ENCODE data around the gene ZKSCAN4.

Gene ZKSCAN4

GRCh38 chr6:28248916-28249315 lies 3.2 kb downstream of the ZKSCAN4 start:
- DNase-seq (ENCODE audit: low spot score): no peak

GRCh38 chr6:28245206-28245941 lies 6.7 kb downstream of the ZKSCAN4 start:
- DNase-seq (ENCODE audit: low spot score): no peak

- DNase-seq (ENCODE audit: low spot score): no peak
These were observed 8.1 kb downstream of the ZKSCAN4 start for GRCh38 chr6:28243946-28244345.

- DNase-seq (ENCODE audit: low spot score): no peak
These were observed 11.6 kb downstream of the ZKSCAN4 start for GRCh38 chr6:28240471-28240870.

- DNase-seq (ENCODE audit: low spot score): no peak
These were observed 12.4 kb downstream of the ZKSCAN4 start for GRCh38 chr6:28239636-28240035.

- DNase-seq (ENCODE audit: low spot score): no peak
These were observed 16.1 kb downstream of the ZKSCAN4 start for GRCh38 chr6:28235912-28236452.

- DNase-seq (ENCODE audit: low spot score): no peak
These were observed 19.3 kb downstream of the ZKSCAN4 start for GRCh38 chr6:28232785-28233184.

GRCh38 chr6:28226460-28226859 lies 25.6 kb downstream of the ZKSCAN4 start:
- no peak for DNase-seq (ENCODE audit: low spot score)

GRCh38 chr6:28225056-28225834 lies 26.8 kb downstream of the ZKSCAN4 start, which contains the start of gene ZSCAN9:
Gene ZSCAN9, plus strand, starts transcription at chr6:28225275. Its CDS starts 1,810 bp downstream, at chr6:28227085.
- peak; percentile 91 for DNase-seq (ENCODE audit: low spot score)

GRCh38 chr6:28224131-28225055 lies 27.7 kb downstream of the ZKSCAN4 start:
- no peak for DNase-seq (ENCODE audit: low spot score)

- no peak for DNase-seq (ENCODE audit: low spot score)
These were observed 31.6 kb downstream of the ZKSCAN4 start for GRCh38 chr6:28220257-28221133.

- peak; percentile 62 for DNase-seq (ENCODE audit: low spot score)
These were observed 33.5 kb downstream of the ZKSCAN4 start for GRCh38 chr6:28218312-28219248.

- no peak for DNase-seq (ENCODE audit: low spot score)
These were observed 34.2 kb downstream of the ZKSCAN4 start for GRCh38 chr6:28217890-28218289.

- DNase-seq (ENCODE audit: low spot score): no peak
These were observed 36.6 kb downstream of the ZKSCAN4 start for GRCh38 chr6:28215425-28215824.

- no peak for DNase-seq (ENCODE audit: low spot score)
These were observed 38.9 kb downstream of the ZKSCAN4 start for GRCh38 chr6:28213213-28213523.

- peak; percentile 53 for DNase-seq (ENCODE audit: low spot score)
These were observed 39.4 kb downstream of the ZKSCAN4 start for GRCh38 chr6:28212510-28213212.

- DNase-seq (ENCODE audit: low spot score): no peak
These were observed 40.1 kb downstream of the ZKSCAN4 start for GRCh38 chr6:28211840-28212509.

GRCh38 chr6:28209753-28210535 lies 42.1 kb downstream of the ZKSCAN4 start:
- no peak for DNase-seq (ENCODE audit: low spot score)
